ENCODE results near the gene ERICH3. TPM values are rescaled to one million over a fixed set of nuclear protein-coding genes. Genes with fewer than 3 reads are reported as not detected.

The ERICH3 gene
- total and polyA plus RNA-seq, 10 of the 15 experiments (the other 5 are each of a cell fraction or from before 2014, with no cell fraction given), result 0.03 to 0.09 (median 0.08) TPM; not detected in 7

DNA sequence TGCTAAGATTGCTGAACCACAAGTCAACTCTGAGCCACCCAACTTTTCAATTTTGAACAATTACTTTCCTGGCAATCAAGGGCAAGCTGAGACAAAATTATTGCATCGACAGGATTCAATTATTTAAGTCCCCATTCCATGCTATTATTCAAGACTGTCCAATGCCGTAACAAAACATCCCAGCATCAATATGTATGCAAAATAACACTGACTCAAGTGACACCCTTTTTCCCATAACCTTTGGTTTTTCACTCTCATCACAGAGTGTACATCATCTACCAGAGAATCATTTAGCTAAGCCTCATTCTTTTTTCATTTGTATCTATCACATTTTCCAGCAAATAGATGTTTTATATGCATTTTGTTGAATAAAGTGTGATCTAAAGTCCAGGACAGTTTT lies 54.6 kb downstream of the ERICH3 start:
- H3K79me2 ChIP-seq (ENCODE audit: control insufficient read depth, insufficient read depth, low read length), result no peaks in the 10 kb centered on the region
- no peak overlapping the region for H3K4me3 ChIP-seq
- ChIA-PET SMC1A (ENCODE audit: uncharacterized antibody, unreplicated experiment) (interaction anchor here (0.8 kb wide), 1 partner anchor 52 kb away, joined by 4 read pairs; no protein-coding TSS in a partner anchor), CTCF (interaction anchor here (0.6 kb wide), 1 partner anchor 22 kb away, joined by 4 read pairs; no protein-coding TSS in a partner anchor), RAD21 (ENCODE audit: unreplicated experiment) (no interaction called here), POLR2A (no interaction called here)
- FAIRE-seq (no peak), DNase-seq (ENCODE audit: low read depth, low spot score) (no peak), ATAC-seq (no peak)
- in situ Hi-C loops (cut with MboI) (no loop called here), intact Hi-C loops (cut with micrococcal nuclease; ENCODE audit: unreplicated experiment) (no loop called here)
- no peak for TF ChIP-seq GATAD2B (conservative IDR thresholded peaks at IDR 0.05; ENCODE audit: low read depth)
- TF ChIP-seq, protein P1, sequence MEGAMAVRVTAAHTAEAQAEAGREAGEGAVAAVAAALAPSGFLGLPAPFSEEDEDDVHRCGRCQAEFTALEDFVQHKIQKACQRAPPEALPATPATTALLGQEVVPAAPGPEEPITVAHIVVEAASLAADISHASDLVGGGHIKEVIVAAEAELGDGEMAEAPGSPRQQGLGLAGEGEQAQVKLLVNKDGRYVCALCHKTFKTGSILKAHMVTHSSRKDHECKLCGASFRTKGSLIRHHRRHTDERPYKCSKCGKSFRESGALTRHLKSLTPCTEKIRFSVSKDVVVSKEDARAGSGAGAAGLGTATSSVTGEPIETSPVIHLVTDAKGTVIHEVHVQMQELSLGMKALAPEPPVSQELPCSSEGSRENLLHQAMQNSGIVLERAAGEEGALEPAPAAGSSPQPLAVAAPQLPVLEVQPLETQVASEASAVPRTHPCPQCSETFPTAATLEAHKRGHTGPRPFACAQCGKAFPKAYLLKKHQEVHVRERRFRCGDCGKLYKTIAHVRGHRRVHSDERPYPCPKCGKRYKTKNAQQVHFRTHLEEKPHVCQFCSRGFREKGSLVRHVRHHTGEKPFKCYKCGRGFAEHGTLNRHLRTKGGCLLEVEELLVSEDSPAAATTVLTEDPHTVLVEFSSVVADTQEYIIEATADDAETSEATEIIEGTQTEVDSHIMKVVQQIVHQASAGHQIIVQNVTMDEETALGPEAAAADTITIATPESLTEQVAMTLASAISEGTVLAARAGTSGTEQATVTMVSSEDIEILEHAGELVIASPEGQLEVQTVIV (IDR thresholded peaks at IDR 0.05; ENCODE audit: borderline replicate concordance, partially characterized antibody), result no peak
- TF ChIP-seq MTA3 (IDR thresholded peaks at IDR 0.05; ENCODE audit: borderline replicate concordance, low read length), result no peak
- TF ChIP-seq MYB (IDR thresholded peaks at IDR 0.05; ENCODE audit: borderline replicate concordance, low read depth, low read length), result no peak
- no peak for TF ChIP-seq HDAC6 (IDR thresholded peaks at IDR 0.05; ENCODE audit: unreplicated experiment)
- TF ChIP-seq TCF7 (IDR thresholded peaks at IDR 0.05; ENCODE audit: borderline replicate concordance), result no peak
- no peak for TF ChIP-seq ZBED1 (IDR thresholded peaks at IDR 0.05; ENCODE audit: borderline replicate concordance)
- TF ChIP-seq, protein P2, sequence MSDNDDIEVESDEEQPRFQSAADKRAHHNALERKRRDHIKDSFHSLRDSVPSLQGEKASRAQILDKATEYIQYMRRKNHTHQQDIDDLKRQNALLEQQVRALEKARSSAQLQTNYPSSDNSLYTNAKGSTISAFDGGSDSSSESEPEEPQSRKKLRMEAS (IDR thresholded peaks at IDR 0.05; ENCODE audit: low read depth, low read length), result no peak
- no peak for TF ChIP-seq ZNF274 (IDR thresholded peaks at IDR 0.05; ENCODE audit: insufficient read depth, insufficient read length)
- TF ChIP-seq, protein P3, sequence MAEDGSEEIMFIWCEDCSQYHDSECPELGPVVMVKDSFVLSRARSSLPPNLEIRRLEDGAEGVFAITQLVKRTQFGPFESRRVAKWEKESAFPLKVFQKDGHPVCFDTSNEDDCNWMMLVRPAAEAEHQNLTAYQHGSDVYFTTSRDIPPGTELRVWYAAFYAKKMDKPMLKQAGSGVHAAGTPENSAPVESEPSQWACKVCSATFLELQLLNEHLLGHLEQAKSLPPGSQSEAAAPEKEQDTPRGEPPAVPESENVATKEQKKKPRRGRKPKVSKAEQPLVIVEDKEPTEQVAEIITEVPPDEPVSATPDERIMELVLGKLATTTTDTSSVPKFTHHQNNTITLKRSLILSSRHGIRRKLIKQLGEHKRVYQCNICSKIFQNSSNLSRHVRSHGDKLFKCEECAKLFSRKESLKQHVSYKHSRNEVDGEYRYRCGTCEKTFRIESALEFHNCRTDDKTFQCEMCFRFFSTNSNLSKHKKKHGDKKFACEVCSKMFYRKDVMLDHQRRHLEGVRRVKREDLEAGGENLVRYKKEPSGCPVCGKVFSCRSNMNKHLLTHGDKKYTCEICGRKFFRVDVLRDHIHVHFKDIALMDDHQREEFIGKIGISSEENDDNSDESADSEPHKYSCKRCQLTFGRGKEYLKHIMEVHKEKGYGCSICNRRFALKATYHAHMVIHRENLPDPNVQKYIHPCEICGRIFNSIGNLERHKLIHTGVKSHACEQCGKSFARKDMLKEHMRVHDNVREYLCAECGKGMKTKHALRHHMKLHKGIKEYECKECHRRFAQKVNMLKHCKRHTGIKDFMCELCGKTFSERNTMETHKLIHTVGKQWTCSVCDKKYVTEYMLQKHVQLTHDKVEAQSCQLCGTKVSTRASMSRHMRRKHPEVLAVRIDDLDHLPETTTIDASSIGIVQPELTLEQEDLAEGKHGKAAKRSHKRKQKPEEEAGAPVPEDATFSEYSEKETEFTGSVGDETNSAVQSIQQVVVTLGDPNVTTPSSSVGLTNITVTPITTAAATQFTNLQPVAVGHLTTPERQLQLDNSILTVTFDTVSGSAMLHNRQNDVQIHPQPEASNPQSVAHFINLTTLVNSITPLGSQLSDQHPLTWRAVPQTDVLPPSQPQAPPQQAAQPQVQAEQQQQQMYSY (CRISPR knock-in tag; IDR thresholded peaks at IDR 0.05), result no peak
- TF ChIP-seq, protein P4, sequence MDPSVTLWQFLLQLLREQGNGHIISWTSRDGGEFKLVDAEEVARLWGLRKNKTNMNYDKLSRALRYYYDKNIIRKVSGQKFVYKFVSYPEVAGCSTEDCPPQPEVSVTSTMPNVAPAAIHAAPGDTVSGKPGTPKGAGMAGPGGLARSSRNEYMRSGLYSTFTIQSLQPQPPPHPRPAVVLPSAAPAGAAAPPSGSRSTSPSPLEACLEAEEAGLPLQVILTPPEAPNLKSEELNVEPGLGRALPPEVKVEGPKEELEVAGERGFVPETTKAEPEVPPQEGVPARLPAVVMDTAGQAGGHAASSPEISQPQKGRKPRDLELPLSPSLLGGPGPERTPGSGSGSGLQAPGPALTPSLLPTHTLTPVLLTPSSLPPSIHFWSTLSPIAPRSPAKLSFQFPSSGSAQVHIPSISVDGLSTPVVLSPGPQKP (IDR thresholded peaks at IDR 0.05; ENCODE audit: low read depth, low read length), result no peak
- TF ChIP-seq RB1 (IDR thresholded peaks at IDR 0.05; ENCODE audit: borderline replicate concordance), result no peak
- TF ChIP-seq SREBF1 (IDR thresholded peaks at IDR 0.05; ENCODE audit: low read length), result no peak
- TF ChIP-seq, protein P5, sequence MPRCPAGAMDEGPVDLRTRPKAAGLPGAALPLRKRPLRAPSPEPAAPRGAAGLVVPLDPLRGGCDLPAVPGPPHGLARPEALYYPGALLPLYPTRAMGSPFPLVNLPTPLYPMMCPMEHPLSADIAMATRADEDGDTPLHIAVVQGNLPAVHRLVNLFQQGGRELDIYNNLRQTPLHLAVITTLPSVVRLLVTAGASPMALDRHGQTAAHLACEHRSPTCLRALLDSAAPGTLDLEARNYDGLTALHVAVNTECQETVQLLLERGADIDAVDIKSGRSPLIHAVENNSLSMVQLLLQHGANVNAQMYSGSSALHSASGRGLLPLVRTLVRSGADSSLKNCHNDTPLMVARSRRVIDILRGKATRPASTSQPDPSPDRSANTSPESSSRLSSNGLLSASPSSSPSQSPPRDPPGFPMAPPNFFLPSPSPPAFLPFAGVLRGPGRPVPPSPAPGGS (IDR thresholded peaks at IDR 0.05; ENCODE audit: borderline replicate concordance, insufficient read depth, low read depth, low read length, poor library complexity, severe bottlenecking), result no peak
- TF ChIP-seq YBX1 (IDR thresholded peaks at IDR 0.05), result no peak
- no peak for TF ChIP-seq BRCA1 (IDR thresholded peaks at IDR 0.05; ENCODE audit: low read depth, low read length)
- TF ChIP-seq RFX5 (IDR thresholded peaks at IDR 0.05; ENCODE audit: low read depth, low read length), result no peak
- no peaks in the 10 kb centered on the region for H4K20me1 ChIP-seq (ENCODE audit: control insufficient read depth, insufficient read depth)
- H3K36me3 ChIP-seq (ENCODE audit: control insufficient read depth in 2 of 2, insufficient read depth in 2 of 2, low read length in 1 of 2), result no peaks in the 10 kb centered on the region
- WGBS (ENCODE audit: insufficient coverage, insufficient replicate concordance, low lambda C conversion rate, missing lambda C conversion rate), result 53% methylated on average over 2 of the region's 2 CpGs
- H3K27me3 ChIP-seq (replicated peaks in 1 of 2; ENCODE audit: control insufficient read depth in 2 of 2, insufficient read depth in 2 of 2, low read length in 1 of 2), result no peaks in the 10 kb centered on the region
- BruUV-seq (replicated peaks), result no TSS peak
- H3K9me3 ChIP-seq (replicated peaks; ENCODE audit: control insufficient read depth, insufficient read depth, low read length), result no peaks in the 10 kb centered on the region
- H3K27ac ChIP-seq (ENCODE audit: control insufficient read depth, insufficient read depth), result no peak overlapping the region
- H2AFZ ChIP-seq (ENCODE audit: control insufficient read depth, low read depth, low read length), result no peak overlapping the region
- no peaks in the 10 kb centered on the region for H3K4me1 ChIP-seq (ENCODE audit: control insufficient read depth, insufficient read depth, low read length)
- H3K9ac ChIP-seq (ENCODE audit: control insufficient read depth, insufficient read depth, low read length), result no peak overlapping the region
- H3K4me2 ChIP-seq (ENCODE audit: control insufficient read depth, insufficient read depth), result no peak overlapping the region
